Measurements from ENCODE around the gene ALDH2. TPM values are rescaled to one million over a fixed set of nuclear protein-coding genes. Genes with fewer than 3 reads are reported as not detected.
A peak's percentile ranks its signal among the peaks of the same experiment; 100 is the strongest.
"Not testable (repeated sequence)": the region's sequence is repeated elsewhere in the genome, so short reads cannot be mapped to it uniquely, and the experiment has no call there.

The ALDH2 gene
- total RNA-seq (2014; rRNA removed; shearing (Covaris generic)), result 0.36 TPM in 1 of 2 replicates, not detected in the other

GRCh38 chr12:111766608-111767361, at the start of gene ALDH2:
ALDH2 (plus strand) TSS chr12:111766933; CDS start chr12:111766983, 50 bp downstream.
- no peak for DNase-seq (ENCODE audit: low read depth)

GRCh38 chr12:111719316-111719715, 47.4 kb upstream of the ALDH2 start:
- not testable (repeated sequence) for DNase-seq (ENCODE audit: low read depth)

GRCh38 chr12:111720457-111720856, 46.3 kb upstream of the ALDH2 start:
- no peak for DNase-seq (ENCODE audit: low read depth)

- DNase-seq (ENCODE audit: low read depth), result not testable (repeated sequence)
Observed at GRCh38 chr12:111723646-111724360, 42.9 kb upstream of the ALDH2 start.

GRCh38 chr12:111728795-111729194, 37.9 kb upstream of the ALDH2 start:
- DNase-seq (ENCODE audit: low read depth), result no peak

GRCh38 chr12:111730420-111730819, 36.3 kb upstream of the ALDH2 start:
- DNase-seq (ENCODE audit: low read depth), result no peak

- DNase-seq (ENCODE audit: low read depth), result no peak
Observed at GRCh38 chr12:111732786-111733185, 33.9 kb upstream of the ALDH2 start.

GRCh38 chr12:111733340-111733915, 33.3 kb upstream of the ALDH2 start:
- DNase-seq (ENCODE audit: low read depth), result no peak

GRCh38 chr12:111739524-111739923, 27.2 kb upstream of the ALDH2 start:
- DNase-seq (ENCODE audit: low read depth), result not testable (repeated sequence)

GRCh38 chr12:111741235-111741812, 25.4 kb upstream of the ALDH2 start:
- DNase-seq (ENCODE audit: low read depth), result no peak

- DNase-seq (ENCODE audit: low read depth), result no peak
Observed at GRCh38 chr12:111745211-111745610, 21.5 kb upstream of the ALDH2 start.

- no peak for DNase-seq (ENCODE audit: low read depth)
Observed at GRCh38 chr12:111747333-111747732, 19.4 kb upstream of the ALDH2 start.

- no peak for DNase-seq (ENCODE audit: low read depth)
Observed at GRCh38 chr12:111748151-111748672, 18.5 kb upstream of the ALDH2 start.

GRCh38 chr12:111748867-111749266, 17.9 kb upstream of the ALDH2 start:
- DNase-seq (ENCODE audit: low read depth), result no peak

- DNase-seq (ENCODE audit: low read depth), result no peak
Observed at GRCh38 chr12:111749391-111749790, 17.3 kb upstream of the ALDH2 start.

GRCh38 chr12:111753144-111753881, 13.4 kb upstream of the ALDH2 start:
- peak; percentile 33 for DNase-seq (ENCODE audit: low read depth)

- DNase-seq (ENCODE audit: low read depth), result no peak
Observed at GRCh38 chr12:111754671-111755070, 12.1 kb upstream of the ALDH2 start.

- DNase-seq (ENCODE audit: low read depth), result no peak
Observed at GRCh38 chr12:111756196-111756595, 10.5 kb upstream of the ALDH2 start.

GRCh38 chr12:111756681-111757080, 10.1 kb upstream of the ALDH2 start:
- DNase-seq (ENCODE audit: low read depth), result no peak

GRCh38 chr12:111757361-111758119, 9.2 kb upstream of the ALDH2 start:
- DNase-seq (ENCODE audit: low read depth), result peak; percentile 79

Measured in RPMI7951 (cell line).